Urinary bladder (tissue), 4 donors: ENCODE data around the gene P3H4. TPM values are rescaled to one million over a fixed set of nuclear protein-coding genes. Genes with fewer than 3 reads are reported as not detected.

Source experiments
- DNase-seq: peaks from one replicate; pipeline ENCODE4 v3.0.0-alpha.2; 2015; ENCODE audit errors: extremely low spot score
- H3K27ac ChIP-seq: one replicate; pipeline ENCODE4 v1.5.1; 2013; ENCODE audit warnings: low read depth, mild to moderate bottlenecking, moderate library complexity
- H3K36me3 ChIP-seq: one replicate; pipeline ENCODE4 v1.6.1; 2013; ENCODE audit warnings: mild to moderate bottlenecking, moderate library complexity; ENCODE audit not compliant: insufficient read depth
- H3K4me1 ChIP-seq: one replicate; pipeline ENCODE4 v1.6.1; 2013; ENCODE audit warnings: mild to moderate bottlenecking, moderate library complexity; ENCODE audit not compliant: insufficient read depth
- H3K4me3 ChIP-seq: one replicate; pipeline ENCODE4 v1.5.1; 2013; ENCODE audit warnings: low read depth, low read length
- WGBS: extraction: QIAGEN DNeasy Blood & Tissue Kit; methylation state at CpG from one replicate; pipeline ENCODE4 v1.1.7; 2013; 5-methylcytosine and 5-hydroxymethylcytosine counted together
- polyA plus RNA-seq: library from polyadenylated mRNA; stranded (reverse); fragments of 200-250 nt; gene quantifications from one replicate; pipeline ENCODE4 v1.2.3, GENCODE V29; 2013
- total RNA-seq: library from RNA; depleted of rRNA; stranded (reverse); fragments of >200 nt; gene quantifications from one replicate; pipeline ENCODE4 v1.2.3, GENCODE V29; 2014
- donor health status: healthy with polysubstance abuse.
- donor health status: healthy.

The P3H4 gene
- total and polyA plus RNA-seq, 2 donors, result 11.5 to 32.1 TPM

- Histone ChIP-seq H3K4me3 (no peak overlapping the region), H3K27ac (no peak overlapping the region), H3K36me3 (no peaks in the 10 kb centered on the region), H3K4me1 (no peaks in the 10 kb centered on the region)
- no peak for DNase-seq
- 82% methylated on average over 12 of the region's 12 CpGs for WGBS
Measured at GRCh38 chr17:41775394-41776226, 36.1 kb downstream of the P3H4 start.

GRCh38 chr17:41773731-41774193, 38.0 kb downstream of the P3H4 start:
- Histone ChIP-seq H3K4me3 (no peak overlapping the region), H3K4me1 (no peaks in the 10 kb centered on the region), H3K36me3 (peaks cover 3% of the 10 kb centered on the region), H3K27ac (no peak overlapping the region)
- no peak for DNase-seq
- WGBS, result 53% methylated on average over 8 of the region's 8 CpGs

GRCh38 chr17:41773190-41773588, 38.6 kb downstream of the P3H4 start:
- no peak overlapping the region for H3K27ac ChIP-seq
- H3K36me3 ChIP-seq, result peaks cover 4% of the 10 kb centered on the region
- 36% methylated on average over 12 of the region's 12 CpGs for WGBS
- no peak for DNase-seq
- no peaks in the 10 kb centered on the region for H3K4me1 ChIP-seq
- H3K4me3 ChIP-seq, result no peak overlapping the region

- Histone ChIP-seq H3K36me3 (peaks cover 4% of the 10 kb centered on the region), H3K4me3 (no peak overlapping the region), H3K4me1 (no peaks in the 10 kb centered on the region), H3K27ac (peak overlapping the region; percentile 38)
- no peak for DNase-seq
- WGBS, result 90% methylated on average over 19 of the region's 19 CpGs
Measured at GRCh38 chr17:41772586-41773189, 39.1 kb downstream of the P3H4 start.

- WGBS, result 89% methylated on average over 4 of the region's 4 CpGs
- no peak overlapping the region for H3K4me3 ChIP-seq
- H3K36me3 ChIP-seq, result peaks cover 4% of the 10 kb centered on the region
- H3K4me1 ChIP-seq, result no peaks in the 10 kb centered on the region
- H3K27ac ChIP-seq, result no peak overlapping the region
- no peak for DNase-seq
Measured at GRCh38 chr17:41772218-41772585, 39.5 kb downstream of the P3H4 start.

GRCh38 chr17:41771389-41772206, 40.2 kb downstream of the P3H4 start:
- 89% methylated on average over 17 of the region's 17 CpGs for WGBS
- H3K4me1 ChIP-seq, result no peaks in the 10 kb centered on the region
- H3K36me3 ChIP-seq, result peaks cover 4% of the 10 kb centered on the region
- no peak overlapping the region for H3K4me3 ChIP-seq
- H3K27ac ChIP-seq, result no peak overlapping the region
- DNase-seq, result no peak

GRCh38 chr17:41769985-41770384, 41.8 kb downstream of the P3H4 start:
- no peaks in the 10 kb centered on the region for H3K4me1 ChIP-seq
- no peak overlapping the region for H3K4me3 ChIP-seq
- WGBS, result 92% methylated on average over 3 of the region's 3 CpGs
- DNase-seq, result no peak
- peaks cover 4% of the 10 kb centered on the region for H3K36me3 ChIP-seq
- no peak overlapping the region for H3K27ac ChIP-seq

- no peaks in the 10 kb centered on the region for H3K4me1 ChIP-seq
- WGBS, result 87% methylated on average over 16 of the region's 16 CpGs
Measured at GRCh38 chr17:41769346-41769862, 42.3 kb downstream of the P3H4 start.

GRCh38 chr17:41768682-41769288, 43.0 kb downstream of the P3H4 start:
- peaks cover 7% of the 10 kb centered on the region for H3K36me3 ChIP-seq
- H3K4me1 ChIP-seq, result no peaks in the 10 kb centered on the region
- H3K27ac ChIP-seq, result no peak overlapping the region
- no peak for DNase-seq
- H3K4me3 ChIP-seq, result no peak overlapping the region
- 93% methylated on average over 23 of the region's 23 CpGs for WGBS

More at GRCh38 chr17:41769346-41769862, 42.3 kb downstream of the P3H4 start:
- Histone ChIP-seq H3K36me3 (peaks cover 7% of the 10 kb centered on the region), H3K4me3 (no peak overlapping the region), H3K27ac (no peak overlapping the region)
- no peak for DNase-seq

- DNase-seq, result no peak
- H3K4me1 ChIP-seq, result no peaks in the 10 kb centered on the region
- peaks cover 7% of the 10 kb centered on the region for H3K36me3 ChIP-seq
- H3K4me3 ChIP-seq, result no peak overlapping the region
- H3K27ac ChIP-seq, result no peak overlapping the region
- WGBS, result 94% methylated on average over 18 of the region's 18 CpGs
Measured at GRCh38 chr17:41767324-41768042, 44.3 kb downstream of the P3H4 start.

- Histone ChIP-seq H3K4me3 (no peak overlapping the region), H3K4me1 (no peaks in the 10 kb centered on the region), H3K36me3 (peaks cover 7% of the 10 kb centered on the region), H3K27ac (no peak overlapping the region)
- DNase-seq, result no peak
Measured at GRCh38 chr17:41766135-41766534, 45.6 kb downstream of the P3H4 start.

GRCh38 chr17:41763327-41763726, 48.4 kb downstream of the P3H4 start:
- Histone ChIP-seq H3K27ac (no peak overlapping the region), H3K4me3 (no peak overlapping the region), H3K36me3 (peaks cover 5% of the 10 kb centered on the region), H3K4me1 (no peaks in the 10 kb centered on the region)
- 92% methylated on average over 8 of the region's 8 CpGs for whole genome bisulfite sequencing
- DNase-seq, result no peak

GRCh38 chr17:41762841-41763240, 48.9 kb downstream of the P3H4 start:
- no peak for DNase-seq
- 97% methylated on average over 16 of the region's 16 CpGs for WGBS
- H3K4me3 ChIP-seq, result no peak overlapping the region
- H3K4me1 ChIP-seq, result no peaks in the 10 kb centered on the region
- H3K36me3 ChIP-seq, result peaks cover 8% of the 10 kb centered on the region
- H3K27ac ChIP-seq, result no peak overlapping the region
